Ramos (cell line): Measurements from ENCODE around the gene CFAP46.

ENCODE experiments used
- in situ Hi-C: fragments of 300-500 bp; cut with MboI; formaldehyde crosslinking; loops from one replicate; pipeline ENCODE4 v1.14.3; 2022; ENCODE audit warnings: low sequenced_read_pairs; ENCODE audit not compliant: unreplicated experiment

Gene CFAP46

DNA sequence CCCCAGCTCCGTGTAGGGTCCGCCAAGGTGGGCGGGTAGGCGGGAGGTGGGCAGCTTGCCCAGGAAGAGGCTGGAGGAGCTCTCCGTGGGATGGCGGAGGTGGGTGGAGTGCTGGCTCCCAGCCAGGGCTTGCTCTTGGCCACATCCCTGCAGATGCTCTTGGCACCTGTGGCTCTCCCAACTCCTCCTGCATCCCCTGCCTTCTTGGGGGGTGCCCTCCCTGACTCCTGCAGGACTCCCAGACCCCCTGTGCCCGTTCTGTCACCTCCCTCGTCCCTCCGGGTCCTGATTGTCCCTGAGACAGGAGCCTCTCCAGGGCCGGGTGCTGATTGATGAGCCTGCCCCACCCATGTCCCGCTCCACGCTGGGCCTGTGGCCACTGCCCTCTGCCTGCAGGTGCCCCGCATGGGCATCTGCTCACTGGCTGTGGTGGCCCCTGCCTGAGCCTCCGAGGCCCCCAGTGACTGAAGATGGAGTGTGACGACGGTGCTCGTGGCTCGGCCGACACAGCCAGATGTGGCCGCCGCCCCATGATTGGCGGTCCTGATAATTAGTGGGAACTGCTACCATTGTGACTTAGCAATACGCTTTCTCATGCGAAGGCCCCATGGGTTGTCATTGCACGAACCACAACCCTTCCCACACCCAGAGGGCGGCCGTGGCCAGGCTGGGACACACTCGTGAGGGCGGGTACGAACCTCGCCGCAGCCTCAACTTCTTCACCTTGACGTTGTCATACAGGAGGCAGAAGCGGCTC, 23.6 kb downstream of the CFAP46 start:
- in situ Hi-C loops = no loop called here

DNA sequence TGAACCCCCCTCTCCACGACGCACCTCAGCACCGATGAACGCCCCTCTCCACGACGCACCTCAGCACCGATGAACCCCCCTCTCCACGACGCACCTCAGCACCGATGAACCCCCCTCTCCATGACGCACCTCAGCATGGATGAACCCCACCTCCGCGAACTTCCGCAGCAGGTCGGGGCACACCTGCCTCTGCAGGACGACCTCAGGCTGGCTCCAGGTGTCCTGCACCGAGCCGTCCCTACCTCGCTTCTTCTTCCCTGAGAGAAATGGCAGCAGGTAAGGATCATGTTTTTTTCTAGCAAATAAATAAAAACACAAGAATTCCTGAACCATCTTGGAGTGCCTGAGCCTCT, 24.1 kb downstream of the CFAP46 start:
- in situ Hi-C loops = no loop called here

DNA sequence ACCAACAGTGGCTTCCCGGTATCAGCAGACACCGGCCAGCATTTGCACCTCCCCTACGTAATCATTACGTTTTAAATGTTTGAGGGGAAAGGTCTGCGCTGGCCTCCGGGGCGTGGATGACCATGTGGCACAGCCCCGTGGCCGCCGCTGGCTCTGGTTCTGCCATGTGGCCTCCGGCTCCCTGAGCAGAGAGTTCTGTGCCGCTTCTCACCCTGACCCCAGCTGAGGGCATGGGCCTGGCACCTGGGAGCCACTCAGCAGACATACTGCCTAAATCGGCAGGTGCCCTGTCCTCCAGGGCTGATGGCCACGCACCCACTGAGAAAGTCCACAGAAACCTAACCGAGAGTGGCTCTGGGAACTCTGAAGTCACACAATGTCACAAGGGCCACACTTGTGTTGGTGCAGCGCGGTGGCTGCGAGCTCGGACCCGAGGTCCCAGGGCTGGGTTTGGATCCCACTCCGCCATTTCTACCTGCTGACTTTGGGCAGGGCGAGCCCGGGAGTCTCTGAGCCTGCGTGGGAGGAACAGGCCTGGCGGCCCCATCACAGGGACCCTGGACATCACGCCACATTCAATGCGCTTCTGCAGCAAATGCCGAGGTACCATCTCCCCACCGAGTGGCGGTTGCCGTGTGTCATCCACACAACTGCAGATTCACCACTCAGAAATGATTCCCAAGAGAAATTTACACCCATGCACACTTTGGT, 25.3 kb downstream of the CFAP46 start:
- in situ Hi-C loops = no loop called here

DNA sequence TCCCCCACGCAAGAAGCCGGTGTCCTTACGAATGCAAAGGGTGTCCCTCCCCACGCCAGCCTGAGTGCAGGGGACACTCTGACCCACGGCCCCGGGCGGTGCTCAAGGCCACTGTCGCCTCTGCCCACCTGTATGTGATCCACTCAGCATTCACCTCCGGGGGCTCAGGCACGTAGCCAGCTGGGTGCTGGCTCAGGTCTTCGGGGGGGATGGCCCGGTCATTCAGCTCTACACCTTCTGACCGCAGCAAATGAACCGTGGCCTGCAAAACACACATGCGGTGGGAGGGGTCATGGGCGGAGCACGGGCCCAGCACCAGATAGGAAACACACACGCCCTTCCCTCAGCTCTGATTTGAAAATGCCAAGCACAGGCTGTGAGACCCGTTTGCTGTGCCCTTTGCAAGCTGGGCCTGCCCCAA, 25.9 kb downstream of the CFAP46 start:
- in situ Hi-C loops = no loop called here

DNA sequence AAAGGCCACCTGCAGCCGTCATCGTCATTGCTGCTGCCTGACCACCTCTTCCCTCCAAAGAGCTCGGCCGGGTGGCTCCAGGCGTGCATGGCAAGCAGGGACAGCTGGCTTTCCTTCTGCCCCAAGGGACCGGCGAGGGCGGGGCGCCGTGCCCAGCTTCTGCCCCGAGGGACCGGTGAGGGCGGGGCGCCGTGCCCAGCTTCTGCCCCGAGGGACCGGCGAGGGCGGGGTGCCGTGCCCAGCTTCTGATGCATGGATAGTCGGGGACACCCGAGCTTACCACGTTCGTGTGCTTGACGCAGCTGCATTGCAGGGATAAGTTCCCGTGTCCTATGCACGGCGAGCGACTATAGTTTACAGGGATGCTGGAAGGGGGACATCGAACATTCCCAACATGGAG, 27.0 kb downstream of the CFAP46 start:
- in situ Hi-C loops = no loop called here

DNA sequence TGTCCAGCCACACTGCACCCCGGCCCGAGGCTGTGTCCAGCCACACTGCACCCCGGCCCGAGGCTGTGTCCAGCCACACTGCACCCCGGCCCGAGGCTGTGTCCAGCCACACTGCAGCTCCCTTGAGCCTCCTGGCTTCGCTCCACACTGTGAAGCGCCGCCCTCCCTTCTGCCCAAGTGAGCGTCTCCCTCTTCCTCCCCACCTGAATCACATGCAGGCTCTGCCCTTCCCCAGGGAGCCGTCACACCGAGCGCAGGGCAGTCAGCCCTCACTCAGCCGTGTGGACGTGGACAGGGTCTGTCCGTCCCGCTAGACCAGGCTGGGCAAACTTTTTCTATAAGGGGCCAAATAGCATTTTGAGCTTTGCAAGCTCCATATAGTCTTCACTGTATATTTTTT, 27.6 kb downstream of the CFAP46 start:
- in situ Hi-C loops = no loop called here

DNA sequence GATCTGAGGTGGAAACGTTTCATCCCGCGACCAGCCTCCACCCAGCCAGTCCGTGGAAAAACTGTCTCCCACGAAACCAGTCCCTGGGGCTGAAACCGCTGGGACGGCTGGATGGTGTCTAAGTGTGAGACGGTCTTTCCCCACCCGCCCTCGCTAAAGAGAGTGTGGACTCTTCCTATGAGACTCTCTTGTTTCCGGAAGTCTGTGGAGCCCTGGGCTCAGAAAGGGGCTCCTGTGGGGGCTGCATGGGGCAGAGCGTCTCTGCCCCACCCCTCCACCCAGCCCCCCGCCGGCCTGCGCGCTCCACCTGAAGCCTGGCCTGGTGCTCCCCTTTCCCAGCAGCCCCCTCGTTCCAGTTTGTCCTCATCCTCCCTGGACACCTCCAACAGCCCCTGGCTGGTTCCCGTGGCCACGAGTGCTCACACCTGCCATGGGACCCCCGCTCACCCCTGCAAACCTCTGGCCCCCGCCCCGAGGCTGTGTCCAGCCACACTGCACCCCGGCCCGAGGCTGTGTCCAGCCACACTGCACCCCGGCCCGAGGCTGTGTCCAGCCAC, 28.7 kb downstream of the CFAP46 start:
- in situ Hi-C loops = no loop called here

DNA sequence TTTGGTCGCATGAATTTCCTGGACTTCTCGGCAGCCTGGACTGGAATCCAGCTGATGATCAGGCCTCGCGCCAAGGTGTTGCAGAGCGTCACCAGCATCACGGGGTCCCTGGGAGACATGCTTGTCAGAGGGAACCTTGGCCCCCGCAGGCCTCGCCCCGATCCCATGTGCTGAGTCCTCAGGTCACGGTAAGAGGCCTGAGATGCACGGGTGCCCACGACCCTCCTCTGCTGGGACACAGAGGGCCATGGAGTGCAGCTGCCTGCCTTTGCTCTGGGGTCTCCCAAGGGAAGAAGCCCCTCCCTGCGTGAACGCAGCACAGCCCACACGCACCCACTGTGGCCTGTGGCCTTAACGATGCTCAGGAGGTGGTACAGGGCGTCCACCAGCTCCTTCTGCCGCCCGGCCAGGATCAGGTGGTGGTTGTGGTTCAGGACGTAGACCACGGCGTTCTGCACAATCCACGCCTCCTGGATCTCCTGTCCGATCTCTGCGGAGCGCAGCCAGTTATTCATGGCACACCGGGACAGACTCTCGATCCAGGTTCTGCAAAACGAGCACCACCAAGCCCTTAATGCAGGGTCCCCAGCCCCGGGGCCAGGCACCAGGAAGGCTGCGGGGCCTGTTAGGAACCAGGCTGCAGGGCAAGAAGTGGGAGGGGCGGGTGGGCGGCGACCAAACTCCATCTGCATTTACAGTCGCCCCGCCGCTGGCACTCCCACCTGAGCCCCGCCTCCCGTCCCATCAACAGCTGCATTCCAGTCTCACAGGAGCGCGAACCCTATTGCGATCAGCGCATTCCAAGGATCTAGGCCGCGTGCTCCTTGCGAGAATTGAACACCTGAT, 29.4 kb downstream of the CFAP46 start:
- in situ Hi-C loops = no loop called here

DNA sequence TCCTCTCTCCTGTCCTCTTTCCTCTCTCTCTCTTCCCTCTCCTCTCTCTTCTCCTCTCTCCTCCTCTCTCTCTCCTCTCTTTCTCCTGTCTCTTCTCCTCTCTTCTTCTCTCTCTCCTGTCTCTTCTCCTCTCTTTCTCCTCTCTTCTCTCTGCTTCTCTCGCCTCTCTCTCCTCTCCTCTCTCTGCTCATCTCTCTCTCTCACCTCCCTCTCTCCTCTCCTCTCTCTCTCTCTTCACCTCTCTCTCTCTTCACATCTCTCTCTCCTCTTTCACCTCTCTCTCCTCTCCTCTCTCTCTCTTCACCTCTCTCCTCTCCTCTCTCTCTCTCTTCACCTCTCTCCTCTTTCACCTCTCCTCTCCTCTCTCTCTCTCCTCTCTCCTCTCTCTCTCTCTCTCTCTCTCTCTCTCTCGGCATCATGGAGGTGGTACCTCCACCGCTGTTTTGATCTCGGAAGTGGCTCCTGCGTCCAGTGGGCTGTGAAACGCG, 30.1 kb downstream of the CFAP46 start:
- in situ Hi-C loops = no loop called here

DNA sequence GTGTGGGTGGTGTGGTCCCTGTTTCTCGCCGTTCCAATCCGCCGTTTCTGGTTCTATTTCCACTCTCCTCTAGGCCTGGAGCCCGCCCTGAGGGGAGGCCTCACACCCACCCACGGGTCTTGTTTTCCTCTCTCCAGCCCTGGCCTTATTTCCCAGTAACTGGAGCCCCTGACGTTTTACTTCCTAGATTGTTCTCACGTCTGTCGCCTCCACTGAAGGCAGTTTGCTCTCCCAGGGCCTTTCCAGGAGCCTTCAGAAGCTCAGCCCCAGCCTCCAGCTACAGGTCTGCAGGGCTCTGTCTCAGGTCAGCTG, 30.6 kb downstream of the CFAP46 start:
- in situ Hi-C loops = no loop called here

DNA sequence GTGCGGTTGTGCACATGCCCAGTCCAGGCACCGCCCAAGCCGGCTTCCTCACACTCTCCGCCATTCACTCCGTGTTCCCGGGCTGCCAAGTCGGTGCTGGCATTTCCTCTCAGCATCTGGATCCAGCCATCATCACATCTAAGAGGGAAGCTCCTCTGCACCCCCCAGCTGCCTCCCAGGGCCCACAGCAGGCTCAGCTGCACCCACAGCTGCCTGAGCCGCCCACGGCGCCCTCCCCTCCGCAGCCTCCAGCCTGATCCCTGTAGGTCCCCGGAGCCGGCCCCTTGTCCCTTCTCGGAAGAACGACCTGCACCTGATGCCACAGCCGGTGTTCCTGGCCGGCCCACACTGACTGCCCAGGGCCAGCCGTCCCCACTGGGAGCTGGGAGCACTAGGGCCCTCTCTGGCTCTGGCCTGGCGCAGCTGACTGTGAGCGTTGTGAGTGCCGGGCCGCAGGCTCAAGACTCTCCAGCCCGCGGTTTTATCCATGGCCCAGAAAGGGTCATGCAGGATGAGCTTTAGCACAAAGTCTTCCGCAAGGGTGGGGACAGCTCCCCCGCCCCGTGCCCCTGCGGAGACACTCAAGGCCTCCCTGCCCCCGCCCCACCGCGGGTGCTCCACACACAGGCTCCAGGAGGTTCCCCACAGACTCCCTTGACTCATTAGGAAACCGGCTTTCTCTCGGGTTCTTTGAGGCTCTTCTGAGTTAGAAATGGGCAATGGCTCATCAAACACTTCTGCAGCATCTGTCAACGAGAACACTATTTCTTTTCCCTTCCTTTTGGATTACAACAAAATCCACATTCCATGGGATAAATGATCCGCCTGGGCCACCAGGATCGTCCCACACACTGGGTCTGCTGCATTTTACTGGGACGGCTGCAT, 31.2 kb downstream of the CFAP46 start:
- in situ Hi-C loops = no loop called here

DNA sequence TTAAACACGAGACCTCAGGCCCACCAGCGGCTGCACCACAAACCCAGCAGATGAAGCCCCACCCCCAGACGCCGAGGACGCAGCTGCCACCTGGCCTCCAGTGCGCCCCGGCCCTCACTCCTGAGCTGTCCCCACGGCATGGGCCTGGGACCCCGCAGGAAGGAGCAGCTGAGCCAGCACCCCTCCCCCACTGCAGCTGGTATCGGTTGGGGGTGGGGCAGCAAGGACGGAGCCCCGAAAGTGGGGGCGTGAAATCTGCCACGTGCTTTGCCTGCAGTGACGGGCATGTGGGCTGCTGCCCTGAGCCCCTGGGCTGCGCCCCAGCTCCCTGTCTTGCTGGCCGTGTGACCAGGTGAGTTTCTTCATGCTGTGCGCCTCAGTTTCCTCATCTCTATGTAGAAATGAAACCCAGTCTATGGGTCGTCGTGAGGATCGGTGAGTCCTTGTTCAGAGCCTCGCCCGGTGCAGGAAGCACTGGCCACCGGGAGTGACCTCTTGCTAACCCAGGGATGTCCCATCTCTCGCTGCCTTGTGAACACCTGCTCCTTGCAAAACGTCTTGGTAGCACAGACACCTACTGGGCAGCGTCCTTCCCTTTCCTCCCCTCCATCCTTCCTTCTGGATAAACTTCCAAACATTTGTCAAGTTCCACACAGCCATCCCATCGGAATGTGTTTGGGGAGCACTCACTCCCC, 32.0 kb downstream of the CFAP46 start:
- in situ Hi-C loops = no loop called here

DNA sequence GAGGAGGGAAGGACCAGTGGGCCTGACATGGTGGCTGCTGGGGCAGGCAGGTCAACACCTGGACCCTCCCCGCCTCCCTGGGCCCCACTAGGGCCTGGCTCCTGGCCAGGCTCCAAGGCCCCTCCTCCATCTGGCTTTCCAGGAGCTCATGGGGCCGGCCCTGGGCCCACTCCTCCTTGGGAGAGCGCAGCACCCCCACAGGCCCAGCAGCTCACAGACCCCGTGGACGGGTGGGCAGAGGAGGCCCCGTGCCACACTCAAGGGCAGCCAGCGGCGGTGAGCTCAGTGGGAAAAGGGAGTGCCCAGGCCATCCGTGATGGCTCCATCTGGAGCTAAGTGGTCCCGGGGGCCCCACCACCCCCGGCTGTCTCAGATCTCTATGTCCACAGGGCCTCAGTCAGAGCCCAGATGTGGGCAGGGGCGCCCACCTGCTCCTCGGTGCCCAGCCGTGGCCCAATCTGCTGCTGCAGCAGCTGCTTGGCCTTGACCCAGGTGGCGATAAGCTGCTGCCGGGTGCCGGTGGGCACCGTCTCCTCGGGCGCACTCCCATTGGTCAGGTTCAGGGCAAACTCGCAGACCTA, 32.8 kb downstream of the CFAP46 start:
- in situ Hi-C loops = no loop called here

DNA sequence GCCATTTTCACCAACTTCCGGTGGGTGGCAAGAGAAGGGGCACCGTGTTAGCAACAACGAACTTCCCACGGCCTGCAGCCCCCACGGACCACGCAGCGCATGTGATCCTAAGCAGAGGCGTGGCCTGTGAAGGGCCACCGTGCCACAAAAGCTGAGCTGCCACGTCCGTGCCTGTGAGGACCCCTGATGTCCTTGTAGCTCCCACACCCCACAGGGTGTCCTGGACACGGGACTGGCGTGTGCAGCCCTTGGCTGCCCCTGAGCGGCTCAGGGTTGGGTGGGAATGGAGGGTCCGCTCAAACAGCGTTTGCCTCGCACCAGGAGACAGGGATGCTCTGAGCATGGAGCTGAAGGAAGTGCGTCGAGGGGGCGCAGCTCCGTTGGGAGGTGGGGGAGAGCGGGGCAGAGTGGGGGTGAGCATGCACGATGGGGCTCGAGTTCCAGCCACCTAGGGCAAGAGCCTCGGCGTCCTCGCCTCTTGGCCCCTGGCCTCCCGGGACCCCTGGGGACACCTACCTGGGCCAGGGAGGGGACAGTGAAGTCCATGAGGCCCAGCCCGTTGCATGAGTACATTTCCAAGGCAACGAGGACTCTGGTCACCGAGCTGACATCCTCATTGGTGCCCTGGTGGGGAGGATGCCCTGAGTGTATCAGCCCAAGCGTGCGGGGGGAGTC, 33.6 kb downstream of the CFAP46 start:
- in situ Hi-C loops = no loop called here

DNA sequence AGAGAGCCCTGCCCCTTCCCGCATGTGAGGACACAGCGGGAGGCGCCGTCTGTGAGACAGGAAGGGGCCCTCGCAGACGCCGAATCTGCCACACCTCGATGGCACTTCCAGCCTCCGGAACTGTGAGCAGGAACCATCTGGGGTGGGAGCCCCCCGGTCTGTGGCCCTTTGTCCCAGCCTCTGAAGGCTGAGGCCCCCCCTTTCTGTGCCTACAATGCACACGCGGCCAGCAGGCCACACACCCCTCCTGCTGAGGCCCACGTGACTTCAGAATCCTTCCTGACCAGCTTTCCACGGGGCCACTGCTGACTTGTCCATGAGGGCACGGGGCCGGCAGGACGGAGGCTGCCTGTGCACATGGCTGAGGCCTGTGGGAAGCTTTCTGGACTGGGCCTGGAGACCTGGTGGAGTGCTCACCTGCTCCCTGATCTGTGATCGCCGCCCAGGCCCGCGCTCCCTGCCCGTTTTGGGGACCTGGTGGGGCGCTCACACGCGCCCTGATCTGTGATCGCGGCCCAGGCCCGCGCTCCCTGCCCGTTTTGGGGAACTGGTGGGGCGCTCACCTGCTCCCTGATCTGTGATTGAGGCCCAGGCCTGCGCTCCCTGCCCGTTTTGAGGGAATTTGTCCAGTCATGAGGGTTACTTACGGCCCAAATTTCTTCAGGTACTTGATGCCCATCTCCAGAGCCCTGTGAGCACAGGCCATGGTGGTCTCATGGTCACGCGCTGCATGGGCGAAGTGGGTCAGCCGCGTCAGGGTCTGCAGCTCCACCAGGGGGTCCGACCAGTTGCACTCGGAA, 34.3 kb downstream of the CFAP46 start:
- in situ Hi-C loops = no loop called here

DNA sequence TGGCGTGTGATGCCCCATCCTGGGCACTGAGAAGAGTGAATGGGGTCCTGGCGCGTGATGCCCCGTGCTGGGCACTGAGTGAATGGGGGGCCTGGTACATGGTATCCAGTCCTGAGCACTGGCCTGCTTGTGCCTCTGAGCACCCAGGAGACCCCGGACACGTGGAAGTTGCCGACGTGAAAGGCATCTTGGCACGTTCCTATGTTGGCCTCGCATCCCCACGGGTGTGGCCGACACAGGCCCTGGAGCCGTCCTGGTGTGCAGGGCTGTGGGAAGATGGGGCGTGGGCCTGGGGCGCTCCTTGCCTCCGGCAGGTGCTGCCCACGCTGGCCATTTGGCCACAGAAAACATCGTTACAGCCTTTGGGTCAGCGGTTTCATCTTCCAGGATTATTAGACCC, 35.5 kb downstream of the CFAP46 start:
- in situ Hi-C loops = no loop called here

DNA sequence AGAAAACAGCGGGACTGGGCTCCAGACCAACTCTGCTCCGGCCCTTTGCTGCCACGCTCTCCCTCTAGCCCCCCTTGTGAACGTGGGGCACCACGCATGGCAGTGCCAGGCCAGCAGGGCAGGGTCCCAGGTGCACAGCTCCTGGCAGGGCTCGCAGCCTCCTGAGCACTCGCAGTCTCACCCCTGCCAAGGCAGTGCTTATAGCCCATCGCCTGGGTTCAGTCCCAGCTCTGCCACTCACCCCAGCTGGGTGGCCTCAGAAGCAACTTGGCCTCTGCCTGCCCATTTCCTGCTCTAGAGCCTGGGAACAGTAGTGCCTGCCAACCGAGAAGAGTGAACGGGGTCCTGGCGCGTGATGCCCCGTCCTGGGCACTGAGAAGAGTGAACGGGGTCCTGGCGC, 36.3 kb downstream of the CFAP46 start:
- in situ Hi-C loops = no loop called here

DNA sequence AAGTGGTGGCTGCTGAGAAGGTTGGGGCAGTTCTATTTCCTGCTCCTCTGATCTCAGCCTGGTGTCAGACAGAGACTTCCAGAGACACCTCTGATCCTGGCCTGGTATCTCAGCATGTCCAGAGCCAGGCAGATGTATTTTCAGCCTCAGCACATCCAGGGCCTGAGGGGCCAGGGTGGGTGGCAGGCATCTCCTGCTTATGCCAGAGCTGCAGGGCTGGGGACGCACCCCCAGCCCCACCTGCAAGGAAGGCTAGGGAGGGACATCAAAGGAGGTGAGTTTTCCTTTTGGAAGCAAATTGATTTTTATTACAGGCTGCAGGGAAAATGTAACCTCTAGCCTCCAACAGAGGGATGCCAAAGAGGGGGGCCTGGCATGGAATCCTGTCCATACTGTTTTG, 36.7 kb downstream of the CFAP46 start:
- in situ Hi-C loops = no loop called here
